ENCODE results near the gene CCDC178.
"Not testable (repeated sequence)": the region's sequence is repeated elsewhere in the genome, so short reads cannot be mapped to it uniquely, and the experiment has no call there.

DNA sequence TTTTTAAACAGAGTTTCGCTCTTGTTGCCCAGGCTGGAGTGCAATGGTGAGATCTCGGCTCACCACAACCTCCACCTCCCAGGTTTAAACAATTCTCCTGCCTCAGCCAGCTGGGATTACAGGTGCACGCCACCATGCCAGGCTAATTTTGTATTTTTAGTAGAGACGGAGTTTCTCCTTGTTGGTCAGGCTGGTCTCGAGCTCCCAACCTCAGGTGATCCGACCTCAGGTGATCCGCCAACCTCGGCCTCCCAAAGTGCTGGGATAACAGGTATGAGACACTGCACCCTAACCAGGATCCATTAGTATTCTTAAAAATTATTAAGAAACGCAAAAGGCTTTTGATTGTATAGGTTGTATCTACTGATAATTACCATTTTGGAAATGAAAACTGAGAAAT, 276.4 kb downstream of the CCDC178 start:
- TF ChIP-seq, protein P1, sequence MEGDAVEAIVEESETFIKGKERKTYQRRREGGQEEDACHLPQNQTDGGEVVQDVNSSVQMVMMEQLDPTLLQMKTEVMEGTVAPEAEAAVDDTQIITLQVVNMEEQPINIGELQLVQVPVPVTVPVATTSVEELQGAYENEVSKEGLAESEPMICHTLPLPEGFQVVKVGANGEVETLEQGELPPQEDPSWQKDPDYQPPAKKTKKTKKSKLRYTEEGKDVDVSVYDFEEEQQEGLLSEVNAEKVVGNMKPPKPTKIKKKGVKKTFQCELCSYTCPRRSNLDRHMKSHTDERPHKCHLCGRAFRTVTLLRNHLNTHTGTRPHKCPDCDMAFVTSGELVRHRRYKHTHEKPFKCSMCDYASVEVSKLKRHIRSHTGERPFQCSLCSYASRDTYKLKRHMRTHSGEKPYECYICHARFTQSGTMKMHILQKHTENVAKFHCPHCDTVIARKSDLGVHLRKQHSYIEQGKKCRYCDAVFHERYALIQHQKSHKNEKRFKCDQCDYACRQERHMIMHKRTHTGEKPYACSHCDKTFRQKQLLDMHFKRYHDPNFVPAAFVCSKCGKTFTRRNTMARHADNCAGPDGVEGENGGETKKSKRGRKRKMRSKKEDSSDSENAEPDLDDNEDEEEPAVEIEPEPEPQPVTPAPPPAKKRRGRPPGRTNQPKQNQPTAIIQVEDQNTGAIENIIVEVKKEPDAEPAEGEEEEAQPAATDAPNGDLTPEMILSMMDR (IDR thresholded peaks at IDR 0.05), result not testable (repeated sequence)
- TF ChIP-seq POLR2A (IDR thresholded peaks at IDR 0.05), result not testable (repeated sequence)
